Measurements from ENCODE around the gene OXSR1.

GRCh38 chr3:38158472-38158871 is 6.9 kb upstream of the OXSR1 start:
- TF ChIP-seq POLR2AphosphoS5 (IDR thresholded peaks at IDR 0.05; ENCODE audit: low read depth, low read length) (no peak), FOXP2 (optimal IDR thresholded peaks at IDR 0.05; ENCODE audit: borderline replicate concordance, extremely low read depth, extremely low read length, insufficient read depth) (no peak), TAF1 (IDR thresholded peaks at IDR 0.05; ENCODE audit: borderline replicate concordance, insufficient read depth, low read length) (no peak), SIN3A (IDR thresholded peaks at IDR 0.05; ENCODE audit: borderline replicate concordance, insufficient read depth, low read length) (no peak)
- TF ChIP-seq, protein P1, sequence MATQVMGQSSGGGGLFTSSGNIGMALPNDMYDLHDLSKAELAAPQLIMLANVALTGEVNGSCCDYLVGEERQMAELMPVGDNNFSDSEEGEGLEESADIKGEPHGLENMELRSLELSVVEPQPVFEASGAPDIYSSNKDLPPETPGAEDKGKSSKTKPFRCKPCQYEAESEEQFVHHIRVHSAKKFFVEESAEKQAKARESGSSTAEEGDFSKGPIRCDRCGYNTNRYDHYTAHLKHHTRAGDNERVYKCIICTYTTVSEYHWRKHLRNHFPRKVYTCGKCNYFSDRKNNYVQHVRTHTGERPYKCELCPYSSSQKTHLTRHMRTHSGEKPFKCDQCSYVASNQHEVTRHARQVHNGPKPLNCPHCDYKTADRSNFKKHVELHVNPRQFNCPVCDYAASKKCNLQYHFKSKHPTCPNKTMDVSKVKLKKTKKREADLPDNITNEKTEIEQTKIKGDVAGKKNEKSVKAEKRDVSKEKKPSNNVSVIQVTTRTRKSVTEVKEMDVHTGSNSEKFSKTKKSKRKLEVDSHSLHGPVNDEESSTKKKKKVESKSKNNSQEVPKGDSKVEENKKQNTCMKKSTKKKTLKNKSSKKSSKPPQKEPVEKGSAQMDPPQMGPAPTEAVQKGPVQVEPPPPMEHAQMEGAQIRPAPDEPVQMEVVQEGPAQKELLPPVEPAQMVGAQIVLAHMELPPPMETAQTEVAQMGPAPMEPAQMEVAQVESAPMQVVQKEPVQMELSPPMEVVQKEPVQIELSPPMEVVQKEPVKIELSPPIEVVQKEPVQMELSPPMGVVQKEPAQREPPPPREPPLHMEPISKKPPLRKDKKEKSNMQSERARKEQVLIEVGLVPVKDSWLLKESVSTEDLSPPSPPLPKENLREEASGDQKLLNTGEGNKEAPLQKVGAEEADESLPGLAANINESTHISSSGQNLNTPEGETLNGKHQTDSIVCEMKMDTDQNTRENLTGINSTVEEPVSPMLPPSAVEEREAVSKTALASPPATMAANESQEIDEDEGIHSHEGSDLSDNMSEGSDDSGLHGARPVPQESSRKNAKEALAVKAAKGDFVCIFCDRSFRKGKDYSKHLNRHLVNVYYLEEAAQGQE (IDR thresholded peaks at IDR 0.05; ENCODE audit: insufficient read depth in 1 of 2, low read depth in 2 of 2, low read length in 2 of 2): no peak
